IPS-15b (cell line): Measurements from ENCODE around the gene BTN3A1.
A peak's percentile ranks its signal among the peaks of the same experiment; 100 is the strongest.
"Not testable (repeated sequence)": the region's sequence is repeated elsewhere in the genome, so short reads cannot be mapped to it uniquely, and the experiment has no call there.

Experiments
- H3K27me3 ChIP-seq: one replicate; pipeline ENCODE4 v1.6.1; 2013; ENCODE audit warnings: low read length; ENCODE audit not compliant: control insufficient read depth, insufficient read depth
- H3K36me3 ChIP-seq: one replicate; pipeline ENCODE4 v1.6.1; 2013; ENCODE audit warnings: low read length; ENCODE audit not compliant: control insufficient read depth, insufficient read depth
- H3K4me1 ChIP-seq: one replicate; pipeline ENCODE4 v1.6.1; 2013; ENCODE audit warnings: mild to moderate bottlenecking, low read length; ENCODE audit not compliant: control insufficient read depth, insufficient read depth
- H3K4me3 ChIP-seq: one replicate; pipeline ENCODE4 v1.5.1; 2013; ENCODE audit warnings: low read depth, low read length
- H3K9ac ChIP-seq: one replicate; pipeline ENCODE4 v1.6.1; 2013; ENCODE audit warnings: low read depth, mild to moderate bottlenecking, low read length
- H3K9me3 ChIP-seq: one replicate; pipeline ENCODE4 v1.6.1; 2013; ENCODE audit warnings: mild to moderate bottlenecking, low read length; ENCODE audit not compliant: control insufficient read depth, insufficient read depth

The BTN3A1 gene

DNA sequence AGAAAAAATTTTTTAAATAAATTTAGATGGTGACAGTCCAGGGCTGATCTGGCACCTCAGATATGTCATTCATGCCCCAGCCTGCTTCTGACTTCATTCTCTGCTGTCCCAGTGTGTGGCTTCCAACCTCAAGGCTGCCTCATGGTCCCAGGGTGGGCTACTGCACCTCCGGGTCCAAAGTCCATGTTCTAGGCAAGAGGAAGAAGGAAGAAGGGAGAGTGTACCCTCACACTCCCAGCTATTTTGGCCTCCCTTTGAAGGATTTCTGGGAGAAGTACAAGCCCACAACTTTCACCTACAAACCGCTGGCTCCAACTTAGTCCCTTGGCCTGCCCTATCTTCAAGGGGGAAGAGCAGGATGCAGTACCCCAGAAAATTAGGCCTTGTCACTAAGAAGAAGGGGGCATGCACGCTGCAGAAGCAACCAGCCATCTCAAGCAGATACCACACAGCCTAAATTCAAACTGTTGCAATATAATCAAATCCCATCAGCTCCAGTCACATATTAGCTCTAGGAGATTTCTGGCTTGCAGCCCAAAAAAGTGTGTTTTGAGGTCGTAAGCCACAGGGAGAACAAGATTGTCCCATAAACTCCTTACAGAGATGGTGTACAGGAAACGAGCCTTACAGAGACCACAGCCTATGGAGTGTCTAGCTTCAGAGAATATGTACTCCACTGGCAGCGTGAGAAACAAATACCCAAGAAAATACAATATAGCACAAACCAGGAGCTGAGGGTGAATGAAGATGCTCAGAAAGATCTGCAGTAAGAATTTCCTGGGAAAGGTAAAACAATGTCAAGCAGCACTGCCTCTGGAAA lies 38.0 kb upstream of the BTN3A1 start:
- Histone ChIP-seq H3K36me3 (no peaks in the 10 kb centered on the region), H3K4me3 (no peak overlapping the region), H3K9ac (no peak overlapping the region), H3K27me3 (no peaks in the 10 kb centered on the region), H3K4me1 (no peaks in the 10 kb centered on the region), H3K9me3 (no peaks in the 10 kb centered on the region)

GRCh38 chr6:26365633-26365995 lies 36.5 kb upstream of the BTN3A1 start:
- H3K27me3 ChIP-seq: no peaks in the 10 kb centered on the region
- H3K9ac ChIP-seq: peak overlapping the region; percentile 67
- no peaks in the 10 kb centered on the region for H3K9me3 ChIP-seq
- no peaks in the 10 kb centered on the region for H3K4me1 ChIP-seq
- no peaks in the 10 kb centered on the region for H3K36me3 ChIP-seq
- H3K4me3 ChIP-seq: peak overlapping the region; percentile 77

DNA sequence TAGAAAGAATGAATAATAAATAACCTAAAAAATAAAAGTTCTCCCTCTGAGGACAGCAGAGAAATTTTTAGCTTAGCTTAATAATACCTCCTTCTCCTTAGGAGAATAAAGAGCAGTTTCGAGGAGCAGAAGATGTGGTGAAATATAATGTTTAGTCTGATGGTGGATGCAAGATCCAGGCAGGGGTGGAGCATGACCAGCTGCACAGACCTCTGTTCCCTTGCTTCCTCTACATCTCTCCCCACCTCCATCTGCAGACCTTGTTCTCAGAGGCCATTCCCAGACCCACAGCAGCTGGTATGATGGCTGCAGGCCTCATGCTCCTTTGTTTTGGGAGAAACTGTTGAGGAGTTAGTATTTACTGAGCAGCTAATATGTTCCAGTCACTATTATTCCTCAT lies 35.6 kb upstream of the BTN3A1 start:
- Histone ChIP-seq H3K36me3 (no peaks in the 10 kb centered on the region), H3K4me1 (no peaks in the 10 kb centered on the region), H3K9ac (no peak overlapping the region), H3K4me3 (no peak overlapping the region), H3K9me3 (no peaks in the 10 kb centered on the region), H3K27me3 (no peaks in the 10 kb centered on the region)

DNA sequence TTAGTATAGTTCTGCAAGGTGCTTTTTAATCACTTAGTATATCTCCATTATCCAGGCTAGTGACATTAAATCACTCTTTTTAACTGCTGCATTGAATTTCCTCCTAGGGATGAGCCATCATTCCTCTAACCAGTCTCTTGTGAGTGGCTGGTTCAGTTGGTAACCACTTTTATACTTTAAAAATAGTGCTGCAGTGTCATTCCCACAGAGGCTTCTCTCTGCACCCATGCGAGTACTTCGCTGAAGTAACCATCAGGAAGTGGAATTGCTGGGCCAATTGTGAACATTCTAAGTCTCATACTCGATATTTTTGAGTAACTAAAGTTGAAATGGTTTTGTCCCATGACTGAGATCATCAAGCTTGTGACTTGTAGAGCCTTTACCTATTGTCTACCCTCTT lies 35.0 kb upstream of the BTN3A1 start:
- Histone ChIP-seq H3K27me3 (no peaks in the 10 kb centered on the region), H3K4me3 (no peak overlapping the region), H3K9me3 (no peaks in the 10 kb centered on the region), H3K36me3 (no peaks in the 10 kb centered on the region), H3K9ac (no peak overlapping the region), H3K4me1 (no peaks in the 10 kb centered on the region)

DNA sequence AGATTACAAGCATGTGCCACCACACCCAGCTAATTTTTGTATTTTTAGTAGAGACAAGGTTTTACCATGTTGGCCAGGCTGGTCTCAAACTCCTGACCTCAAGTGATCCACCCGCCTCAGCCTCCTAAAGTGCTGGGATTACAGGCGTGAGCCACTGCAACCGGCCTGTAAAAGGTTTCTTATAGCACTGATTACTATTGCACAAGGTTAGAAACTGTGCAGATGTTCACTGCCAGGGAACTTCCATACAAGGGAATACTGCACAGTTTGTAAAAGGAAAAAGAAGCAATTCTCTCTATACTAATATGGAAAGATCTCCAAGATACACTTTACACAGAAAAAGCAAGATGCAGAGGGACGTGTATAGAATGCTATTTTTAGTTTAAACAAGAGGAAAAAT lies 30.3 kb upstream of the BTN3A1 start:
- H3K36me3 ChIP-seq, H3K4me3 ChIP-seq, H3K9ac ChIP-seq, H3K4me1 ChIP-seq, H3K9me3 ChIP-seq, H3K27me3 ChIP-seq: not testable (repeated sequence)

DNA sequence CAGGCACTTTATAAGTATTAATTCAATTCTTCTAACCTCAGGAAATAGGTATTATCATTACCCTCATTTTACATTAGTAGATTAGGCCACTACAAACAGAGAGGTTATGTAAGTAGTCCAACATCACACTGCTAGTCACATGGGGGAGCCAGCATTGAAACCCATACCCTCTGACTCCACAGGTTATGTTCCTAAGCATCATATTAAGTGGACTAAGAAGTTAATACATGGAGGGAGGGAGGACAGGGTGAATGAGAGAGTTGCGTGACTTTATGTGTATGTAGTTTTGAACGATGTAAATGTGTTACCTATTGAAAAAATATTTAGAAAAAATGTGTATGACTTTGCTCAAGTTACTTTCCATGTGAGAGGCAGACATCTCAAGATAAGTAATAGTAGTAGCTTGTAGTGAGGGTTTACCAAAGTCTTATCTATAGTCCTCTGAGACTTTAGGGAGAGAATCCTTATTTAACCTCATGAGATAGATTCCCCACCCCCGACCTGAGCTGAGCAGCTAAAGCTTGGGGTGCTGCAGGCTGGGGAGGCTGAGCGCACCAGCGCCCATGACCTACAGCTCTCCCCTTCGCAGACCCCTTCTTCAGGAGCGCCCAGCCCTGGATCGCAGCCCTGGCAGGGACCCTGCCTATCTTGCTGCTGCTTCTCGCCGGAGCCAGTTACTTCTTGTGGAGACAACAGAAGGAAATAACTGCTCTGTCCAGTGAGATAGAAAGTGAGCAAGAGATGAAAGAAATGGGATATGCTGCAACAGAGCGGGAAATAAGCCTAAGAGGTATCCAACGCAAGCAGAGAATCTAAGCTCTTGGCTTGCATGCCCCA lies 29.5 kb upstream of the BTN3A1 start:
- H3K36me3 ChIP-seq: no peaks in the 10 kb centered on the region
- H3K9me3 ChIP-seq: no peaks in the 10 kb centered on the region
- H3K4me3 ChIP-seq: no peak overlapping the region
- H3K4me1 ChIP-seq: no peaks in the 10 kb centered on the region
- no peaks in the 10 kb centered on the region for H3K27me3 ChIP-seq
- no peak overlapping the region for H3K9ac ChIP-seq

GRCh38 chr6:26375270-26375669 lies 26.8 kb upstream of the BTN3A1 start:
- Histone ChIP-seq H3K4me3 (no peak overlapping the region), H3K9me3 (no peaks in the 10 kb centered on the region), H3K4me1 (no peaks in the 10 kb centered on the region), H3K27me3 (no peaks in the 10 kb centered on the region), H3K9ac (no peak overlapping the region), H3K36me3 (no peaks in the 10 kb centered on the region)

- H3K36me3 ChIP-seq: no peaks in the 10 kb centered on the region
- H3K4me3 ChIP-seq: no peak overlapping the region
- no peaks in the 10 kb centered on the region for H3K9me3 ChIP-seq
- H3K4me1 ChIP-seq: peaks cover 4% of the 10 kb centered on the region
- H3K27me3 ChIP-seq: no peaks in the 10 kb centered on the region
- H3K9ac ChIP-seq: no peak overlapping the region
These were observed 24.4 kb upstream of the BTN3A1 start for GRCh38 chr6:26377719-26378118.

DNA sequence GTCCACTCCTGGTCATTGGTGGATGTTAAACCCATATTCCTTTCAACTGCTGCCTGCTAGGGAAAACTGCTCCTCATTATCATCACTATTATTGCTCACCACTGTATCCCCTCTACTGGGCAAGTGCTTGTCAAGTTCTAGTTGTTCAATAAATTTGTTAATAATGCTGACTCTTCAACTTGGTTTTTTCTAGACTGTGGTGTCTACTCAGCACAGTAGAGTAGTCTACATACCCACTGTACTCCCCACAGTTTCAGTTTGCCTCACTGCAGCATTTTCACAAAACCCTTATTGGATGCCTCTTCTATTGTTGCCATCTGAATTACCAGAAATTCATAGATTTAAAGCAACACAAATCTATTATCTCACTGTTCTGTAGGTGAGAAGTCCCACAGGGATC lies 23.9 kb upstream of the BTN3A1 start:
- H3K9ac ChIP-seq, H3K36me3 ChIP-seq, H3K4me3 ChIP-seq, H3K9me3 ChIP-seq, H3K27me3 ChIP-seq, H3K4me1 ChIP-seq: not testable (repeated sequence)

DNA sequence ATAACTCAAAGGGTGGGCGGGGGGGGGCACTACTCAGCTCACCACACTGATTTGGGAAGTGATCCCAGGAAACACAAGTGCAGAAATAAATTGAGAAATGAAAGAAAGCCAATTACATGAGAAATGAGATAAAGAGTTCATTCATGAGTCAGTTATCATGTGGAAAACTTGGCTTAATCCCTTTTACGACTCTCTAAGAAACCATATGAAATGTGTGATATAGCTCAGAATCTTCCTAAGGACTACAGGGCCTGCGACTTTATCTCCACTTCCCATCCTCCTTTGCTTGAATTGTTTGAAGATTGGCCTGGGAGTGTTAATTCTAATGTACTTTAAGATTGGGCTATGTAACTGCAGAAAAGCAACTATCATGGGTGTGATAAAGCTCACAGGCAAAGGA lies 22.8 kb upstream of the BTN3A1 start:
- Histone ChIP-seq H3K4me3 (no peak overlapping the region), H3K27me3 (no peaks in the 10 kb centered on the region), H3K36me3 (no peaks in the 10 kb centered on the region), H3K9ac (no peak overlapping the region), H3K9me3 (no peaks in the 10 kb centered on the region), H3K4me1 (peaks cover 4% of the 10 kb centered on the region)

GRCh38 chr6:26379740-26380139 lies 22.3 kb upstream of the BTN3A1 start:
- no peak overlapping the region for H3K4me3 ChIP-seq
- H3K27me3 ChIP-seq: no peaks in the 10 kb centered on the region
- no peak overlapping the region for H3K9ac ChIP-seq
- no peaks in the 10 kb centered on the region for H3K9me3 ChIP-seq
- peaks cover 4% of the 10 kb centered on the region for H3K4me1 ChIP-seq
- no peaks in the 10 kb centered on the region for H3K36me3 ChIP-seq

GRCh38 chr6:26380256-26380655 lies 21.8 kb upstream of the BTN3A1 start:
- Histone ChIP-seq H3K36me3 (no peaks in the 10 kb centered on the region), H3K9me3 (no peaks in the 10 kb centered on the region), H3K4me3 (no peak overlapping the region), H3K9ac (no peak overlapping the region), H3K27me3 (no peaks in the 10 kb centered on the region), H3K4me1 (peaks cover 4% of the 10 kb centered on the region)
